ENCODE measurements around the gene TCF7L2.
A peak's percentile ranks its signal among the peaks of the same experiment; 100 is the strongest.

Gene TCF7L2

GRCh38 chr10:112949875-112950507 is at the start of gene TCF7L2:
TCF7L2 (plus strand) TSS chr10:112950247; CDS start chr10:112950757, 510 bp downstream.
- DNase-seq = peak; percentile 99

DNA sequence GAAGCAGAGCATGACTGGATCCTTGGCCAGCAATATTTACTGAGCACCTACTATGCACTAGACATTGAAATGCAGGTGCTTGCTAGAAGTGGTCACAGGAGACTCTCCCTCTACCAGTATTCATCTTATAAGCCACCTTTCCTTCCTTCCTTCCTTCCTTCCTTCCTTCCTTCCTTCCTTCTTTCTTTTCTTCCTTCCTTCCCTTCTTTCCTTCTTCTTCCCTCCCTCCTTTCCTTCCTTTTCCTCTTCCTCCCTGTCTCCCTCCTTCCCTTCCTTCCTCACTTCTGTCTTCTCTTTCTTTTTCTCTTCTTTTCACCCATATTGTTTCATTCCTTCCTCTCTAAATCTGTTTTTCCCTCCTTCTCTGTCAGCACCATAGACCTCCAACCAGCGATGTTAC is 47.3 kb upstream of the TCF7L2 start:
- no peak for DNase-seq

DNA sequence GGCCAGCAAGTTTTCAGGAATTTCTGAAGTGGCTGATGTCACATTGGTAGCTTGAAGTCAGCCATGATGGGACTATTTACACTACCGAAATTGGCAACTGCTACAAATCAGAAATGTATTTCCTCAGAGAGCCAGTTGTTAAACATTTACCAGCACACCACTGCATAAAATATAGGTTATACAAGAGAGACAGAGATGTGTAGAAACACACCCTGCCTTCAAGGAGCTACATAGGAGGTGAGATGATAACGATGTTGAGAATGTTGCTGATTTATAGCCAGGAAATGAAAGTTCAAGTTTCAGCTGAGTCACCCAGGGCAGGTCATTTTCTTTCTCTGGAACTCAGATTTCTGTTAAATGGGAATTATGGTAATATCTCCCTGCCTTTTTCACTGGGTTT is 46.0 kb upstream of the TCF7L2 start:
- DNase-seq = peak; percentile 38

GRCh38 chr10:112906945-112907344 is 43.1 kb upstream of the TCF7L2 start:
- DNase-seq = no peak

- DNase-seq = no peak
Observed at GRCh38 chr10:112907893-112908292, 42.2 kb upstream of the TCF7L2 start.

DNA sequence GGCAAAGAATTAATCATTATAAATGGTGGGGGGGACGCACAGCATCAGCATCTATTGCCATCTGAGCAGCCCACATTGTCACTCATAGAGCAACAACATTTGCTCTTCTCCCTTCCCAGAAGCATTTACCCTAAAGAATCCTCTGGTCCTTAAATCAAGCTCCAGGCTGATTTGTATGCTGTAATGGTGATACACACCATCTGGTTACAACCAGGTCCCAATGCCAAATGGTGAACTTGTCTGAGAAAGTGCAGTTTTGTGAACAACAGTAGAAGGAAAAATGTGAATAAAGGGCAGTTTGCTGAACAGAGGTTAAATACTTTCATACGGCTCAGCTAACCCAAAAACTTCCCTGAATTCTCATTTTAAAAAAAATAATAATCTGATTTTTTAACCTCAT is 38.8 kb upstream of the TCF7L2 start:
- DNase-seq = no peak

- peak; percentile 78 for DNase-seq
Observed at GRCh38 chr10:112912410-112912928, 37.6 kb upstream of the TCF7L2 start.

DNA sequence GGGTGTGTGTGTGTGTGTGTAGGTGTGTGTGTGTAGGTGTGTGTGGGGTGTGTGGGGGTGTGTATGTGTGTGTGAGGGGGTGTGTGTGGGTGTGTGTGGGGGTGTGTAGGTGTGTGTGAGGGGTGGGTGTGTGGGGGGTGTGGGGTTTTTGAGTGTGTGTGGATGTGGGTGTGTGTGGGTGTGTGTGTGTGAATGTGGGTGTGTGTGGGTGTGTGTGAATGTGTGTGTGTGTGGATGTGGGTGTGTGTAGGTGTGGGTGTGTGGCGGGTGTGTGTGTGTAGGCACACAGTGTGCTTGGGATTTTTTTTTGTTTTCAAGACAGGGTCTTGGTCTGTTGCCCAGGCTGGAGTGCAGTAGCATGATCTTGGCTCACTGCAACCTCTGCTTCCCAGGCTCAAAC is 36.8 kb upstream of the TCF7L2 start:
- no peak for DNase-seq

GRCh38 chr10:112913661-112914287 is 36.3 kb upstream of the TCF7L2 start:
- no peak for DNase-seq

GRCh38 chr10:112914288-112914952 is 35.6 kb upstream of the TCF7L2 start:
- DNase-seq = no peak

- DNase-seq = peak; percentile 62
Observed at GRCh38 chr10:112915590-112916572, 34.2 kb upstream of the TCF7L2 start.

GRCh38 chr10:112917681-112918080 is 32.4 kb upstream of the TCF7L2 start:
- no peak for DNase-seq

- DNase-seq = no peak
Observed at GRCh38 chr10:112918771-112919170, 31.3 kb upstream of the TCF7L2 start.

DNA sequence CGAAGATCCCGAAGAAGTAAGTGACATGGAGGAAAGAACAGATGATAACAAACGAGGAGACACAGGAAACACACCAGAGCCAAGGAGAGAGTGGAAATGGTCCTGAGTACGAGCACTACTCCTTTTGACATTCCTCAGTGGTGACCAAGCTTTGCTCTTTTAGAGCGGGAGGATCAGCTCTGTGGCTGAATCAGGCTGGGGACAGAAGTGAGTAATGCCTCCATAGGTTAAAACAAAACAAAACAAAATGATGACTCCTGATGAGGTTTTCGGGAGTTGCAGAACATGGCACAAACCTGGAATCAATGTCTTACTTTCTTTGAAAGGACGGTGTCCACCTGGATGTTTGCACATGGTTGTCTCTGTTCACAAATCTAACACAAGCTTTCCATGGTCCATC is 30.3 kb upstream of the TCF7L2 start:
- DNase-seq = no peak

GRCh38 chr10:112926906-112927688 is 22.9 kb upstream of the TCF7L2 start:
- no peak for DNase-seq

GRCh38 chr10:112927980-112928379 is 22.1 kb upstream of the TCF7L2 start:
- DNase-seq = no peak

- DNase-seq = no peak
Observed at GRCh38 chr10:112932658-112933057, 17.4 kb upstream of the TCF7L2 start.

DNA sequence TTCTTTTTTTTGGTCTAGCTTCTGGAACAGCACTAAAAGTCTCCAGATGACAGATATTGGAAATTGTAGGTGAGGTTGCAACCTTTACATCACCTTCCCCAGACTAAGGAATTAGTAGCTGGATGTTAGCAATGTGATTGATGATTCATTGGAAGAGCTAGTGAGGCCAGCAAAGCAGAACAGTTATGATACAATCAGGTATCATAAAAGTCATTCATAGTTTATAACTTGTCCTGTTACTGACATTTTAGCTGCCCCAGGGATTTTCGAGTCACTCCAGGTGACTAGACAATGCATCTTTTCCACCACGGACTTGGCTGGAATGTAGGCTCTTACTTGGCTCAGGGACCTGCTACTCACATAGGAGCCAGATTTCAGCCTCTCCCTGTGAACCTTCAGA is 15.9 kb upstream of the TCF7L2 start:
- no peak for DNase-seq

GRCh38 chr10:112938808-112939482 is 11.1 kb upstream of the TCF7L2 start:
- DNase-seq = no peak

DNA sequence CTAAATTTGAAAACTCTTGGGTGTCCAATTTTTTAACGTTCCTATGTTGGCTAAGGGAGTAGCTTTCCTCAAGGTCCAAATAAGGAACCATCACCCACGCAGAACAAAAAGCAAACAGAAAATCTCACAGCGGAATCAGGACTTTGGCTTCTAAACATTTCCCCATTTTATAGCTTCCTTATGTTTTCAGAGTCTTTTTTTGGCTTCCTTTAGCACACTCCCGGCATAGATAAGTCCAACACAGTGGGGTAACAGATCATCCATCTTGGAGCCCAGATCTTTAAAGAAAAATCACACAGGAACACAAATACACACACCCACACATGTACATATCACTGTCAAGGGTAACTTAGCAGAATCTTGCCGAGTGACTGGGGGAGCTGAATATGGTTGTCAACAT is 4.2 kb upstream of the TCF7L2 start:
- DNase-seq = no peak

GRCh38 chr10:112946649-112947048 is 3.4 kb upstream of the TCF7L2 start:
- DNase-seq = no peak
